ENCODE data around the gene NLGN1. TPM values are rescaled to one million over a fixed set of nuclear protein-coding genes. Genes with fewer than 3 reads are reported as not detected.

Gene NLGN1
- total RNA-seq, 1 donor, result 6.1 TPM

GRCh38 chr3:174333640-174334039 is 936.1 kb downstream of the NLGN1 start:
- DNase-seq (ENCODE audit: low read depth), result no peak
- no peak for TF ChIP-seq CTCF (IDR thresholded peaks at IDR 0.05; ENCODE audit: insufficient read depth, low read length)
- H3K4me3 ChIP-seq (ENCODE audit: low read depth, low read length), result no peak overlapping the region

- DNase-seq (ENCODE audit: low read depth), result no peak
- no peak overlapping the region for H3K4me3 ChIP-seq (ENCODE audit: low read depth, low read length)
- no peak for TF ChIP-seq CTCF (IDR thresholded peaks at IDR 0.05; ENCODE audit: insufficient read depth, low read length)
Measured at GRCh38 chr3:174334111-174334510, 936.6 kb downstream of the NLGN1 start.

GRCh38 chr3:174335324-174335723 is 937.8 kb downstream of the NLGN1 start:
- no peak overlapping the region for H3K4me3 ChIP-seq (ENCODE audit: low read depth, low read length)
- no peak for TF ChIP-seq CTCF (IDR thresholded peaks at IDR 0.05; ENCODE audit: insufficient read depth, low read length)
- no peak for DNase-seq (ENCODE audit: low read depth)

- no peak for TF ChIP-seq CTCF (IDR thresholded peaks at IDR 0.05; ENCODE audit: insufficient read depth, low read length)
- no peak overlapping the region for H3K4me3 ChIP-seq (ENCODE audit: low read depth, low read length)
- no peak for DNase-seq (ENCODE audit: low read depth)
Measured at GRCh38 chr3:174335910-174336309, 938.4 kb downstream of the NLGN1 start.

Small RNA genes within 50 kb of the gene (small RNA-seq; reads per million reads assigned to genes)
- gene RN7SKP234, result not detected
